ENCODE measurements around the gene FBXW4.

GRCh38 chr10:101562231-101562630 lies 132.7 kb downstream of the FBXW4 start:
- TF ChIP-seq CTCF (IDR thresholded peaks at IDR 0.05) (no peak), POLR2A (IDR thresholded peaks at IDR 0.05) (no peak)
